IMR-90 (cell line): ENCODE results near the gene URM1.

Experiments used
- CEBPB ChIP-seq: IDR thresholded peaks from 2 replicates; pipeline ENCODE4 v1.6.1; 2012; ENCODE audit warnings: low read depth, low read length, improper control_type of control experiment
- CTCF ChIP-seq: conservative IDR thresholded peaks from 2 replicates; pipeline ENCODE4 v1.5.1; 2012; ENCODE audit warnings: mild to moderate bottlenecking, low read depth, low read length, improper control_type of control experiment
- MAFK ChIP-seq: IDR thresholded peaks from 2 replicates; pipeline ENCODE4 v1.6.1; 2012; ENCODE audit warnings: low read depth, low read length, improper control_type of control experiment
- MXI1 ChIP-seq: IDR thresholded peaks from 2 replicates; pipeline ENCODE4 v1.6.1; 2012; ENCODE audit warnings: low read depth, mild to moderate bottlenecking, low read length, moderate library complexity, borderline replicate concordance
- NFE2L2 ChIP-seq: fragments of 150-350 bp; IDR thresholded peaks from 2 replicates; pipeline ENCODE4 v1.6.1; 2016; ENCODE audit warnings: low read depth, mild to moderate bottlenecking, low read length
- POLR2A ChIP-seq: IDR thresholded peaks from 2 replicates; pipeline ENCODE4 v1.6.1; 2012; ENCODE audit warnings: mild to moderate bottlenecking, low read depth, low read length
- RAD21 ChIP-seq: IDR thresholded peaks from 2 replicates; pipeline ENCODE4 v1.6.1; 2012; ENCODE audit warnings: low read length, improper control_type of control experiment
- RCOR1 ChIP-seq: IDR thresholded peaks from 2 replicates; pipeline ENCODE4 v1.6.1; 2012; ENCODE audit warnings: mild to moderate bottlenecking, low read length, improper control_type of control experiment; ENCODE audit not compliant: insufficient replicate concordance
- RFX5 ChIP-seq: IDR thresholded peaks from 2 replicates; pipeline ENCODE4 v1.8.0; 2012; ENCODE audit warnings: low read depth, mild to moderate bottlenecking, low read length, moderate library complexity
- SMC3 ChIP-seq: fragments of 150-350 bp; IDR thresholded peaks from 2 replicates; pipeline ENCODE4 v1.6.1; 2016; ENCODE audit warnings: low read depth, mild to moderate bottlenecking, antibody characterized with exemption, low read length, moderate library complexity

GRCh38 chr9:128394379-128395168, 23.4 kb downstream of the URM1 start:
- no peak for TF ChIP-seq RAD21
- TF ChIP-seq CTCF = no peak
- TF ChIP-seq RCOR1 = no peak
- no peak for TF ChIP-seq POLR2A
- TF ChIP-seq RFX5 = no peak
- TF ChIP-seq MXI1 = no peak
- TF ChIP-seq SMC3 = no peak
- no peak for TF ChIP-seq CEBPB
- no peak for TF ChIP-seq NFE2L2
- no peak for TF ChIP-seq MAFK
